IMR-90 (cell line): Measurements from ENCODE around the gene CA6. TPM values are rescaled to one million over a fixed set of nuclear protein-coding genes. Genes with fewer than 3 reads are reported as not detected.

Source experiments
- ATAC-seq: fragments of 200-7000 bp; cut with Tn5 transposase; 2 replicates; pipeline ENCODE4 v1.9.1; 2020; ENCODE audit warnings: low read depth, mild to moderate bottlenecking, moderate library complexity
- BruUV-seq: library from RNA; stranded (reverse); fragments of 400-500 nt; replicated peaks from 2 replicates; lab custom pipeline; 2021; lab: Mats Ljungman, UMichigan
- CTCF ChIA-PET: fragments of 300-600 bp; formaldehyde crosslinking; extraction: SDS; loops from one replicate; lab custom pipeline; 2021; ENCODE audit warnings: antibody characterized with exemption; lab: Yijun Ruan, JAX
- POLR2A ChIA-PET: fragments of 300-600 bp; sonication (Branson Sonifier 250); formaldehyde crosslinking; loops from one replicate; lab custom pipeline; 2022; ENCODE audit warnings: antibody characterized with exemption; ENCODE audit not compliant: unreplicated experiment; lab: Charles Lee
- DNase-seq: peaks from one replicate; pipeline ENCODE4 v3.0.0; 2013
- H2AFZ ChIP-seq: replicated peaks from 2 replicates; pipeline ENCODE3; 2013; ENCODE audit warnings: low read length, mild to moderate bottlenecking; ENCODE audit not compliant: poor library complexity
- H2AK5ac ChIP-seq: 2 replicates; pipeline ENCODE4 v1.6.1; 2013; ENCODE audit warnings: low read depth, low read length, inconsistent platforms
- H2AK9ac ChIP-seq: replicated peaks from 2 replicates; pipeline ENCODE3; 2013; ENCODE audit warnings: mild to moderate bottlenecking, low read depth, low read length, moderate library complexity; ENCODE audit not compliant: poor library complexity
- H2BK120ac ChIP-seq: 2 replicates; pipeline ENCODE4 v1.6.1; 2013; ENCODE audit warnings: low read depth, low read length, inconsistent platforms
- H2BK15ac ChIP-seq: 3 replicates; pipeline ENCODE4 v1.6.1; 2013; ENCODE audit warnings: low read depth, low read length, inconsistent platforms
- H2BK20ac ChIP-seq: 2 replicates; pipeline ENCODE4 v1.6.1; 2013; ENCODE audit warnings: low read depth, mild to moderate bottlenecking, inconsistent platforms, low read length, moderate library complexity
- H2BK5ac ChIP-seq: 2 replicates; pipeline ENCODE4 v1.6.1; 2013; ENCODE audit warnings: mild to moderate bottlenecking, low read depth, low read length, inconsistent platforms; ENCODE audit not compliant: poor library complexity, severe bottlenecking
- H3K14ac ChIP-seq: replicated peaks from 2 replicates; pipeline ENCODE4 v1.6.1; 2013; ENCODE audit warnings: low read depth, low read length, inconsistent platforms
- H3K18ac ChIP-seq: 2 replicates; pipeline ENCODE4 v1.6.1; 2013; ENCODE audit warnings: low read depth, low read length, control low read depth
- H3K23ac ChIP-seq: 2 replicates; pipeline ENCODE4 v1.6.1; 2013; ENCODE audit warnings: low read depth, low read length, inconsistent platforms
- H3K27ac ChIP-seq: 2 replicates; pipeline ENCODE4 v1.5.1; 2013; ENCODE audit warnings: mild to moderate bottlenecking, control low read depth, low read length; ENCODE audit not compliant: insufficient read depth
- H3K27me3 ChIP-seq: 2 replicates; pipeline ENCODE4 v1.6.1; 2013; ENCODE audit warnings: low read length; ENCODE audit not compliant: control insufficient read depth, insufficient read depth
- H3K36me3 ChIP-seq: 2 replicates; pipeline ENCODE4 v1.6.1; 2013; ENCODE audit warnings: low read length, mixed read lengths; ENCODE audit not compliant: control insufficient read depth, insufficient read depth
- H3K4ac ChIP-seq: 2 replicates; pipeline ENCODE4 v1.6.1; 2013; ENCODE audit warnings: low read depth, low read length, inconsistent platforms
- H3K4me1 ChIP-seq: 2 replicates; pipeline ENCODE4 v1.6.1; 2013; ENCODE audit warnings: low read length, mixed read lengths; ENCODE audit not compliant: control insufficient read depth, insufficient read depth
- H3K4me2 ChIP-seq: 2 replicates; pipeline ENCODE4 v1.6.1; 2013; ENCODE audit warnings: low read depth, mild to moderate bottlenecking, control low read depth, low read length, moderate library complexity
- H3K4me3 ChIP-seq: 2 replicates; pipeline ENCODE4 v1.5.1; 2013; ENCODE audit warnings: low read depth, mild to moderate bottlenecking, control low read depth, low read length, moderate library complexity; ENCODE audit not compliant: insufficient read depth
- H3K56ac ChIP-seq: 2 replicates; pipeline ENCODE4 v1.6.1; 2013; ENCODE audit warnings: low read length, inconsistent platforms; ENCODE audit not compliant: insufficient read depth; ENCODE audit errors: extremely low read depth
- H3K79me1 ChIP-seq, 2 experiments: 2 replicates each; pipeline ENCODE4 v1.6.1; 2013; ENCODE audit warnings: low read length in 2 of 2, inconsistent platforms in 1 of 2, low read depth in 1 of 2
- H3K9ac ChIP-seq: 2 replicates; pipeline ENCODE4 v1.6.1; 2013; ENCODE audit warnings: low read depth, low read length, control low read depth
- H3K9me1 ChIP-seq: 2 replicates; pipeline ENCODE4 v1.6.1; 2013; ENCODE audit warnings: low read length, inconsistent platforms; ENCODE audit not compliant: insufficient read depth
- H3K9me3 ChIP-seq: 2 replicates; pipeline ENCODE4 v1.6.1; 2013; ENCODE audit warnings: low read length; ENCODE audit not compliant: control insufficient read depth, insufficient read depth
- H4K20me1 ChIP-seq: 2 replicates; pipeline ENCODE4 v1.6.1; 2013; ENCODE audit warnings: low read length, inconsistent platforms; ENCODE audit not compliant: insufficient read depth
- H4K5ac ChIP-seq: 2 replicates; pipeline ENCODE4 v1.6.1; 2013; ENCODE audit warnings: mild to moderate bottlenecking, low read depth, low read length, control low read depth
- H4K8ac ChIP-seq, 2 experiments: 2 replicates each; pipeline ENCODE4 v1.6.1; 2013; ENCODE audit warnings: low read depth in 2 of 2, low read length in 2 of 2, control low read depth in 1 of 2, inconsistent platforms in 1 of 2
- H4K91ac ChIP-seq: 2 replicates; pipeline ENCODE4 v1.6.1; 2013; ENCODE audit warnings: low read depth, low read length, inconsistent platforms; ENCODE audit not compliant: insufficient read depth
- BHLHE40 ChIP-seq: fragments of 150-350 bp; IDR thresholded peaks from 2 replicates; pipeline ENCODE4 v1.6.1; 2016; ENCODE audit warnings: mild to moderate bottlenecking, low read depth, low read length
- CHD1 ChIP-seq: IDR thresholded peaks from 2 replicates; pipeline ENCODE4 v1.6.1; 2012; ENCODE audit warnings: low read depth, low read length, improper control_type of control experiment
- CTCF ChIP-seq: conservative IDR thresholded peaks from 2 replicates; pipeline ENCODE4 v1.5.1; 2012; ENCODE audit warnings: mild to moderate bottlenecking, low read depth, low read length, improper control_type of control experiment
- ELK1 ChIP-seq: fragments of 150-350 bp; IDR thresholded peaks from 2 replicates; pipeline ENCODE4 v1.6.1; 2016; ENCODE audit warnings: low read depth, mild to moderate bottlenecking, low read length, moderate library complexity, borderline replicate concordance
- FOS ChIP-seq: fragments of 150-350 bp; IDR thresholded peaks from 2 replicates; pipeline ENCODE4 v1.6.1; 2016; ENCODE audit warnings: low read depth, low read length
- MAFK ChIP-seq: IDR thresholded peaks from 2 replicates; pipeline ENCODE4 v1.6.1; 2012; ENCODE audit warnings: low read depth, low read length, improper control_type of control experiment
- MAZ ChIP-seq: IDR thresholded peaks from 2 replicates; pipeline ENCODE4 v1.6.1; 2012; ENCODE audit warnings: low read depth, mild to moderate bottlenecking, low read length, improper control_type of control experiment, moderate library complexity, borderline replicate concordance
- MXI1 ChIP-seq: IDR thresholded peaks from 2 replicates; pipeline ENCODE4 v1.6.1; 2012; ENCODE audit warnings: low read depth, mild to moderate bottlenecking, low read length, moderate library complexity, borderline replicate concordance
- NFE2L2 ChIP-seq: fragments of 150-350 bp; IDR thresholded peaks from 2 replicates; pipeline ENCODE4 v1.6.1; 2016; ENCODE audit warnings: low read depth, mild to moderate bottlenecking, low read length
- POLR2A ChIP-seq: IDR thresholded peaks from 2 replicates; pipeline ENCODE4 v1.6.1; 2012; ENCODE audit warnings: mild to moderate bottlenecking, low read depth, low read length
- RAD21 ChIP-seq: IDR thresholded peaks from 2 replicates; pipeline ENCODE4 v1.6.1; 2012; ENCODE audit warnings: low read length, improper control_type of control experiment
- RCOR1 ChIP-seq: IDR thresholded peaks from 2 replicates; pipeline ENCODE4 v1.6.1; 2012; ENCODE audit warnings: mild to moderate bottlenecking, low read length, improper control_type of control experiment; ENCODE audit not compliant: insufficient replicate concordance
- RFX5 ChIP-seq: IDR thresholded peaks from 2 replicates; pipeline ENCODE4 v1.8.0; 2012; ENCODE audit warnings: low read depth, mild to moderate bottlenecking, low read length, moderate library complexity
- SMC3 ChIP-seq: fragments of 150-350 bp; IDR thresholded peaks from 2 replicates; pipeline ENCODE4 v1.6.1; 2016; ENCODE audit warnings: low read depth, mild to moderate bottlenecking, antibody characterized with exemption, low read length, moderate library complexity
- USF2 ChIP-seq: fragments of 150-350 bp; IDR thresholded peaks from 2 replicates; pipeline ENCODE4 v1.6.1; 2017; ENCODE audit warnings: mild to moderate bottlenecking, antibody characterized with exemption, low read length, low read depth
- WGBS, 2 experiments: methylation state at CpG; one replicate each; pipeline versions ENCODE4 v1.1.5 to v1.1.7; 2013; ENCODE audit warnings: missing lambda C conversion rate in 2 of 2; ENCODE audit not compliant: insufficient read length in 1 of 2; ENCODE audit errors: extremely low coverage in 2 of 2; 5-methylcytosine and 5-hydroxymethylcytosine counted together
- dilution Hi-C: fragments of 300-500 bp; cut with HindIII; formaldehyde crosslinking; loops from one replicate; pipeline ENCODE4 v1.14.3; 2018; ENCODE audit warnings: low sequenced_read_pairs; ENCODE audit not compliant: unreplicated experiment
- in situ Hi-C: fragments of 300-500 bp; cut with MboI; formaldehyde crosslinking; loops from 3 replicates; pipeline ENCODE4 v1.14.3; 2019; ENCODE audit warnings: low sequenced_read_pairs, inconsistent platforms, mixed read lengths
- intact Hi-C: fragments of 100-400 bp; cut with micrococcal nuclease; formaldehyde crosslinking; loops from 2 replicates; pipeline ENCODE4 v1.10.0; 2022
- polyA plus RNA-seq, 3 experiments: library from polyadenylated mRNA; depleted of rRNA; stranded (reverse); fragments of >200 nt; gene quantifications; 2 replicates each; pipeline ENCODE4 v1.2.3, GENCODE V29; 2012; ENCODE audit warnings: low replicate concordance in 1 of 3
- total RNA-seq: library from RNA; depleted of rRNA; stranded (reverse); fragments of >200 nt; gene quantifications from 2 replicates; pipeline ENCODE4 v1.2.3, GENCODE V29; 2012

The CA6 gene
- total and polyA plus RNA-seq, 2 of the 4 experiments (the other 2 are of a cell fraction) = not detected

GRCh38 chr1:8969937-8970336 lies 24.3 kb downstream of the CA6 start:
- POLR2A ChIA-PET = no interaction called here
- H3K9ac ChIP-seq = no peak overlapping the region
- no peak overlapping the region for H2BK15ac ChIP-seq
- BruUV-seq = no TSS peak
- no peaks in the 10 kb centered on the region; the same call in 1 of the 2 replicates for H3K9me1 ChIP-seq
- no peak overlapping the region for H3K23ac ChIP-seq
- no CpG with 5 or more reads among the region's 7 CpGs for WGBS, 2 experiments
- no peak overlapping the region for H3K27ac ChIP-seq
- no peak overlapping the region for H4K5ac ChIP-seq
- dilution Hi-C loops = no loop called here
- H3K79me1 ChIP-seq = no peaks in the 10 kb centered on the region
- no peak overlapping the region for H4K8ac ChIP-seq
- no peak overlapping the region for H2BK5ac ChIP-seq
- H3K4me2 ChIP-seq = no peak overlapping the region
- no peak overlapping the region for H2AK5ac ChIP-seq
- no peak overlapping the region for H3K18ac ChIP-seq
- no peak overlapping the region for H2BK20ac ChIP-seq
- no peak overlapping the region for H2AFZ ChIP-seq
- CTCF ChIA-PET = no interaction called here
- no peaks in the 10 kb centered on the region for H3K4me1 ChIP-seq
- no peak overlapping the region for H2BK120ac ChIP-seq
- no peak overlapping the region for H3K4ac ChIP-seq
- H3K36me3 ChIP-seq = no peaks in the 10 kb centered on the region
- no peaks in the 10 kb centered on the region for H3K9me3 ChIP-seq
- no peak overlapping the region for H2AK9ac ChIP-seq
- peaks cover 9% of the 10 kb centered on the region for H3K27me3 ChIP-seq
- H4K20me1 ChIP-seq = no peaks in the 10 kb centered on the region
- intact Hi-C loops = no loop called here
- in situ Hi-C loops = no loop called here
- no peak for TF ChIP-seq RAD21
- TF ChIP-seq POLR2A = no peak
- no peak for TF ChIP-seq FOS
- no peak for TF ChIP-seq CHD1
- TF ChIP-seq MAZ = no peak
- no peak for TF ChIP-seq NFE2L2
- TF ChIP-seq MXI1 = no peak
- no peak for TF ChIP-seq USF2
- TF ChIP-seq SMC3 = no peak
- no peak for TF ChIP-seq ELK1
- no peak for TF ChIP-seq RFX5
- TF ChIP-seq CTCF = no peak
- TF ChIP-seq BHLHE40 = no peak
- no peak for TF ChIP-seq MAFK
- TF ChIP-seq RCOR1 = no peak
- no peak overlapping the region for H3K4me3 ChIP-seq
- H3K14ac ChIP-seq = no peak overlapping the region
- ATAC-seq (no peak), DNase-seq (no peak)
- H3K56ac ChIP-seq = no peak overlapping the region
- H4K91ac ChIP-seq = no peak overlapping the region
